GM12878 (cell line): ENCODE measurements around the gene IKZF1. TPM values are rescaled to one million over a fixed set of nuclear protein-coding genes. Genes with fewer than 3 reads are reported as not detected.

Experiments
- ATAC-seq: fragments of 200-7000 bp; cut with Tn5 transposase; 3 replicates; pipeline ENCODE4 v1.9.1; 2020; ENCODE audit warnings: mild to moderate bottlenecking, moderate library complexity
- BruUV-seq: library from RNA; stranded (reverse); fragments of 400-500 nt; replicated peaks from 2 replicates; lab custom pipeline; 2021; lab: Mats Ljungman, UMichigan
- CTCF ChIA-PET: fragments of 300-600 bp; sonication (Branson Sonifier 250); formaldehyde crosslinking; extraction: SDS; loops from one replicate; lab custom pipeline; 2021; ENCODE audit warnings: inconsistent platforms; lab: Yijun Ruan, JAX
- POLR2A ChIA-PET: fragments of 350-600 bp; formaldehyde crosslinking; extraction: SDS; loops from one replicate; lab custom pipeline; 2021; ENCODE audit warnings: inconsistent platforms; lab: Charles Lee
- RAD21 ChIA-PET: fragments of 300-600 bp; sonication (Branson Sonifier 250); formaldehyde crosslinking; loops from one replicate; lab custom pipeline; 2023; ENCODE audit warnings: antibody characterized with exemption; ENCODE audit not compliant: unreplicated experiment; lab: Charles Lee
- SMC1A ChIA-PET: fragments of 300-600 bp; sonication (Branson Sonifier 250); formaldehyde crosslinking; loops from one replicate; lab custom pipeline; 2023; ENCODE audit not compliant: unreplicated experiment, uncharacterized antibody; lab: Charles Lee
- DNase-seq: peaks from one replicate; pipeline ENCODE4 v3.0.0-alpha.2; 2011; ENCODE audit warnings: low read depth, low spot score
- FAIRE-seq: peaks from 3 replicates; lab custom pipeline; 2011; peaks lifted over from hg19 to GRCh38; lab: Jason Lieb, UNC
- H2AFZ ChIP-seq: 2 replicates; pipeline ENCODE4 v1.6.0; 2011; ENCODE audit warnings: low read depth, low read length, control low read depth; ENCODE audit not compliant: control insufficient read depth
- H3K27ac ChIP-seq: 2 replicates; pipeline ENCODE4 v1.5.1; 2011; ENCODE audit warnings: control low read depth; ENCODE audit not compliant: control insufficient read depth, insufficient read depth
- H3K27me3 ChIP-seq, 2 experiments: replicated peaks in 1 of 2; 2 replicates each; pipeline versions ENCODE4 v1.6.0 to v1.6.1; 2011; ENCODE audit warnings: low read length in 1 of 2; ENCODE audit not compliant: control insufficient read depth in 2 of 2, insufficient read depth in 2 of 2
- H3K36me3 ChIP-seq, 2 experiments: 2 replicates each; pipeline ENCODE4 v1.5.1; 2011; ENCODE audit warnings: low read length in 1 of 2; ENCODE audit not compliant: control insufficient read depth in 2 of 2, insufficient read depth in 2 of 2
- H3K4me1 ChIP-seq: 2 replicates; pipeline ENCODE4 v1.6.1; 2011; ENCODE audit warnings: mild to moderate bottlenecking, low read length, moderate library complexity, mixed read lengths; ENCODE audit not compliant: control insufficient read depth, insufficient read depth
- H3K4me2 ChIP-seq: 2 replicates; pipeline ENCODE4 v1.6.0; 2011; ENCODE audit warnings: control low read depth; ENCODE audit not compliant: control insufficient read depth, insufficient read depth
- H3K4me3 ChIP-seq: fragments of 200-600 bp; sonication (generic); 2 replicates; pipeline ENCODE4 v1.5.1; 2016
- H3K79me2 ChIP-seq: 2 replicates; pipeline ENCODE4 v1.6.0; 2011; ENCODE audit warnings: low read length; ENCODE audit not compliant: control insufficient read depth, insufficient read depth
- H3K9ac ChIP-seq: 2 replicates; pipeline ENCODE4 v1.8.0; 2011; ENCODE audit warnings: low read length, control low read depth, mixed read lengths; ENCODE audit not compliant: control insufficient read depth, insufficient read depth
- H3K9me3 ChIP-seq: replicated peaks from 3 replicates; pipeline ENCODE4 v1.5.1; 2011; ENCODE audit warnings: mild to moderate bottlenecking, low read length; ENCODE audit not compliant: control insufficient read depth, insufficient read depth
- H4K20me1 ChIP-seq: 2 replicates; pipeline ENCODE4 v1.6.0; 2011; ENCODE audit not compliant: control insufficient read depth, insufficient read depth
- CREB1 ChIP-seq: IDR thresholded peaks from 2 replicates; pipeline ENCODE4 v1.6.1; 2012; ENCODE audit warnings: low read depth, mild to moderate bottlenecking, inconsistent platforms
- ELK1 ChIP-seq: IDR thresholded peaks from 2 replicates; pipeline ENCODE4 v1.6.1; 2012; ENCODE audit warnings: low read depth, low read length, improper control_type of control experiment
- FOS ChIP-seq: IDR thresholded peaks from 3 replicates; pipeline ENCODE4 v1.6.1; 2011; ENCODE audit warnings: borderline replicate concordance; ENCODE audit not compliant: insufficient read length; ENCODE audit errors: extremely low read depth
- IKZF1 ChIP-seq: fragments of 450-650 bp; conservative IDR thresholded peaks from 2 replicates; pipeline ENCODE4 v1.6.1; 2017; ENCODE audit warnings: antibody characterized with exemption, mild to moderate bottlenecking
- JUND ChIP-seq: IDR thresholded peaks from 2 replicates; pipeline ENCODE4 v1.6.1; 2012; ENCODE audit warnings: low read depth, mild to moderate bottlenecking, low read length, improper control_type of control experiment, moderate library complexity
- KAT2A ChIP-seq: conservative IDR thresholded peaks from 2 replicates; pipeline ENCODE4 v1.6.1; 2011; ENCODE audit warnings: low read depth, low read length; ENCODE audit not compliant: control insufficient read depth
- POLR2AphosphoS2 ChIP-seq: IDR thresholded peaks from 2 replicates; pipeline ENCODE4 v1.6.1; 2011; ENCODE audit warnings: low read depth, mild to moderate bottlenecking, low read length, improper control_type of control experiment, moderate library complexity
- RB1 ChIP-seq: fragments of 450-650 bp; formaldehyde crosslinking; IDR thresholded peaks from 2 replicates; pipeline ENCODE4 v1.6.1; 2017; ENCODE audit warnings: mild to moderate bottlenecking, borderline replicate concordance
- RCOR1 ChIP-seq: conservative IDR thresholded peaks from 2 replicates; pipeline ENCODE4 v1.6.1; 2012; ENCODE audit warnings: low read depth, low read length, improper control_type of control experiment
- REST ChIP-seq: IDR thresholded peaks from 2 replicates; pipeline ENCODE4 v1.6.1; 2012; ENCODE audit warnings: mild to moderate bottlenecking, low read depth, low read length
- SKIL ChIP-seq: fragments of 450-650 bp; IDR thresholded peaks from 2 replicates; pipeline ENCODE4 v1.6.1; 2017; ENCODE audit warnings: mild to moderate bottlenecking, low read depth, inconsistent platforms; ENCODE audit not compliant: poor library complexity, severe bottlenecking
- SMC3 ChIP-seq: IDR thresholded peaks from 2 replicates; pipeline ENCODE4 v1.6.1; 2011; ENCODE audit warnings: low read length, improper control_type of control experiment, borderline replicate concordance
- YY1 ChIP-seq: IDR thresholded peaks from 2 replicates; pipeline ENCODE4 v1.6.1; 2011; ENCODE audit warnings: low read depth, mild to moderate bottlenecking, low read length
- ZBTB33 ChIP-seq: fragments of 450-650 bp; IDR thresholded peaks from 2 replicates; pipeline ENCODE4 v1.6.1; 2017; ENCODE audit warnings: mild to moderate bottlenecking
- ZNF217 ChIP-seq: fragments of 450-650 bp; IDR thresholded peaks from 2 replicates; pipeline ENCODE4 v1.6.1; 2017; ENCODE audit warnings: antibody characterized with exemption, mild to moderate bottlenecking
- ZNF24 ChIP-seq: fragments of 450-650 bp; IDR thresholded peaks from 2 replicates; pipeline ENCODE4 v1.6.1; 2017; ENCODE audit warnings: antibody characterized with exemption, mild to moderate bottlenecking
- WGBS: methylation state at CpG from one replicate; pipeline ENCODE4 v1.1.6; 2016; ENCODE audit warnings: low lambda C conversion rate; ENCODE audit not compliant: insufficient replicate concordance, insufficient coverage; ENCODE audit errors: missing lambda C conversion rate; 5-methylcytosine and 5-hydroxymethylcytosine counted together
- in situ Hi-C: fragments of 300-500 bp; cut with MboI; formaldehyde crosslinking; loops from 9 replicates; pipeline ENCODE4 v1.14.3; 2018; ENCODE audit warnings: mixed read lengths
- intact Hi-C: fragments of 100-400 bp; cut with micrococcal nuclease; formaldehyde crosslinking; loops from one replicate; pipeline ENCODE4 v1.14.2; 2022; ENCODE audit not compliant: unreplicated experiment
- polyA plus RNA-seq, 11 experiments: library from polyadenylated mRNA; depleted of rRNA in 4 of 11; unstranded in 6 of 11; stranded (reverse) in 5 of 11; fragments of >200 nt; fragmentation: Nextera tagmentation in 4 of 11; fragmentation: Illumina TruSeq in 1 of 11; extraction: Ambion mirVana in 4 of 11; extraction: Trizol in 1 of 11; gene quantifications; 1 replicate in 1 of 11; 2 replicates in 10 of 11; pipeline versions ENCODE4 v1.2.1 to v1.2.3, GENCODE V29; 2011 to 2016; ENCODE audit warnings: inconsistent platforms in 2 of 11, missing spikeins in 2 of 11, low read depth in 1 of 11
- total RNA-seq, 4 experiments: library from RNA; depleted of rRNA in 3 of 4; stranded (reverse); fragments of >200 nt in 3 of 4; fragmentation: Illumina TruSeq in 1 of 4; extraction: Trizol in 1 of 4; gene quantifications; 2 replicates each; pipeline versions ENCODE4 v1.2.1 to v1.2.3, GENCODE V29; 2013 to 2021

Gene IKZF1
- total and polyA plus RNA-seq, 10 of the 15 experiments (the other 5 are each of a cell fraction or from before 2014, with no cell fraction given), result 27.2 to 125 (median 71.6) TPM

GRCh38 chr7:50389961-50390360 lies 85.4 kb downstream of the IKZF1 start:
- no peaks in the 10 kb centered on the region for H3K27me3 ChIP-seq
- H3K9me3 ChIP-seq, result no peaks in the 10 kb centered on the region
- H3K9ac ChIP-seq, result no peak overlapping the region
- no peak overlapping the region for H3K4me3 ChIP-seq
- in situ Hi-C loops, result no loop called here
- WGBS, result 96% methylated on average over 3 of the region's 3 CpGs
- no peak overlapping the region for H3K27ac ChIP-seq
- ChIA-PET RAD21 (no interaction called here), SMC1A (no interaction called here), CTCF (no interaction called here), POLR2A (no interaction called here)
- H2AFZ ChIP-seq, result no peak overlapping the region
- peaks cover 9 to 23% of the 10 kb centered on the region in 2 experiments; a peak in 3 of 4 replicates for H3K36me3 ChIP-seq
- H3K79me2 ChIP-seq, result no peaks in the 10 kb centered on the region; the same call in 1 of the 2 replicates
- H3K4me2 ChIP-seq, result no peak overlapping the region
- FAIRE-seq (no peak), DNase-seq (no peak), ATAC-seq (no peak)
- TF ChIP-seq RB1 (no peak), JUND (no peak), SMC3 (no peak), SKIL (no peak), YY1 (no peak), POLR2AphosphoS2 (no peak), ZNF24 (no peak), ELK1 (no peak), CREB1 (no peak), KAT2A (no peak), ZBTB33 (no peak), ZNF217 (no peak), IKZF1 (no peak), FOS (no peak), REST (no peak), RCOR1 (no peak)
- H4K20me1 ChIP-seq, result no peaks in the 10 kb centered on the region
- intact Hi-C loops, result no loop called here
- BruUV-seq, result no TSS peak
- H3K4me1 ChIP-seq, result peaks cover 9% of the 10 kb centered on the region
